ENCODE measurements around the gene SETD9. TPM values are rescaled to one million over a fixed set of nuclear protein-coding genes. Genes with fewer than 3 reads are reported as not detected.
A peak's percentile ranks its signal among the peaks of the same experiment; 100 is the strongest.

Gene SETD9
- total RNA-seq, 6 experiments from 2014 or later: 4.9 to 18.8 (median 9.9) TPM

DNA sequence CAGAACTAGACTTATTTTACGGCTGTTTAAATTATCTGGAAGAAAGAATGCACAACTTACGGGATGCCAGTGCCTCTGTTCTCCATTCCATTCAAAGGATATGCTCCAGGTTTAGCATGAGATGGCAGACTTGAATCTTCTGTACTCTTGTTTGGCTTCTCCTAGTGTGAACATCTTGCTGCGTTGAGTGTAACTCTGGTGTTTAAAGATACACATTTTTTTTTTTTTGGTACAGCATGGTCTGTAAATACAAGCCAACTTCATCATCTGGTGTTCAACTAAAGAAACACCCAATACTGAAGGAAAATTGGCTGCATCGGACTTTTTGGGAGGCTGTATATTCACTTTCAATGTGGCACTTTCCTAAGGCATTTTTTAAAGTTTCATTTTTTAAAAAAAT, 49.9 kb downstream of the SETD9 start:
- intact Hi-C loops (cut with DNase I): loop anchor here in 1 of 2 donors (10.0 kb wide), 1 partner anchor 55 kb away; the partner anchor contains the start of gene SETD9
- Histone ChIP-seq H3K27me3 (no peaks in the 10 kb centered on the region), H3K4me1 (no peaks in the 10 kb centered on the region), H3K4me3 (no peak overlapping the region), H3K27ac (no peak overlapping the region), H3K9me3 (no peaks in the 10 kb centered on the region), H3K36me3 (no peaks in the 10 kb centered on the region)
- TF ChIP-seq POLR2A (IDR thresholded peaks at IDR 0.05): no peak
- TF ChIP-seq, protein P1, sequence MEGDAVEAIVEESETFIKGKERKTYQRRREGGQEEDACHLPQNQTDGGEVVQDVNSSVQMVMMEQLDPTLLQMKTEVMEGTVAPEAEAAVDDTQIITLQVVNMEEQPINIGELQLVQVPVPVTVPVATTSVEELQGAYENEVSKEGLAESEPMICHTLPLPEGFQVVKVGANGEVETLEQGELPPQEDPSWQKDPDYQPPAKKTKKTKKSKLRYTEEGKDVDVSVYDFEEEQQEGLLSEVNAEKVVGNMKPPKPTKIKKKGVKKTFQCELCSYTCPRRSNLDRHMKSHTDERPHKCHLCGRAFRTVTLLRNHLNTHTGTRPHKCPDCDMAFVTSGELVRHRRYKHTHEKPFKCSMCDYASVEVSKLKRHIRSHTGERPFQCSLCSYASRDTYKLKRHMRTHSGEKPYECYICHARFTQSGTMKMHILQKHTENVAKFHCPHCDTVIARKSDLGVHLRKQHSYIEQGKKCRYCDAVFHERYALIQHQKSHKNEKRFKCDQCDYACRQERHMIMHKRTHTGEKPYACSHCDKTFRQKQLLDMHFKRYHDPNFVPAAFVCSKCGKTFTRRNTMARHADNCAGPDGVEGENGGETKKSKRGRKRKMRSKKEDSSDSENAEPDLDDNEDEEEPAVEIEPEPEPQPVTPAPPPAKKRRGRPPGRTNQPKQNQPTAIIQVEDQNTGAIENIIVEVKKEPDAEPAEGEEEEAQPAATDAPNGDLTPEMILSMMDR (IDR thresholded peaks at IDR 0.05): no peak
- 77% methylated on average over 4 of the region's 4 CpGs for WGBS (ENCODE audit: insufficient coverage, low coverage, low lambda C conversion rate, missing lambda C conversion rate)
- no peak for DNase-seq
- no peak for ATAC-seq

GRCh38 chr5:56961746-56962145, 52.4 kb downstream of the SETD9 start:
- Histone ChIP-seq H3K9me3 (no peaks in the 10 kb centered on the region), H3K4me1 (no peaks in the 10 kb centered on the region), H3K27ac (no peak overlapping the region), H3K27me3 (no peaks in the 10 kb centered on the region), H3K36me3 (no peaks in the 10 kb centered on the region), H3K4me3 (no peak overlapping the region)
- intact Hi-C loops (cut with DNase I): no loop called here
- no peak for TF ChIP-seq POLR2A (IDR thresholded peaks at IDR 0.05)
- TF ChIP-seq, protein P1 (IDR thresholded peaks at IDR 0.05): no peak
- WGBS (ENCODE audit: insufficient coverage, low coverage, low lambda C conversion rate, missing lambda C conversion rate): 78% methylated on average over 4 of the region's 6 CpGs
- DNase-seq (no peak), ATAC-seq (no peak)

GRCh38 chr5:56962286-56962685, 52.9 kb downstream of the SETD9 start:
- H3K4me3 ChIP-seq: no peak overlapping the region
- intact Hi-C loops (cut with DNase I): no loop called here
- no peak for DNase-seq
- no peaks in the 10 kb centered on the region for H3K4me1 ChIP-seq
- 16% methylated on average over 2 of the region's 2 CpGs for WGBS (ENCODE audit: insufficient coverage, low coverage, low lambda C conversion rate, missing lambda C conversion rate)
- H3K27ac ChIP-seq: no peak overlapping the region
- no peaks in the 10 kb centered on the region for H3K9me3 ChIP-seq
- ATAC-seq: peak in 2 of 4 donors; percentile 55 to 70
- no peaks in the 10 kb centered on the region for H3K27me3 ChIP-seq
- H3K36me3 ChIP-seq: no peaks in the 10 kb centered on the region
- TF ChIP-seq, protein P1 (IDR thresholded peaks at IDR 0.05): no peak
- TF ChIP-seq POLR2A (IDR thresholded peaks at IDR 0.05): no peak

- Histone ChIP-seq H3K36me3 (no peaks in the 10 kb centered on the region), H3K4me1 (no peaks in the 10 kb centered on the region), H3K27ac (no peak overlapping the region), H3K9me3 (no peaks in the 10 kb centered on the region), H3K27me3 (no peaks in the 10 kb centered on the region), H3K4me3 (no peak overlapping the region)
- intact Hi-C loops (cut with DNase I): no loop called here
- DNase-seq (no peak), ATAC-seq (no peak)
- 56% methylated on average over 3 of the region's 5 CpGs for WGBS (ENCODE audit: insufficient coverage, low coverage, low lambda C conversion rate, missing lambda C conversion rate)
- no peak for TF ChIP-seq POLR2A (IDR thresholded peaks at IDR 0.05)
- TF ChIP-seq, protein P1 (IDR thresholded peaks at IDR 0.05): no peak
Observed at GRCh38 chr5:56963246-56963645, 53.9 kb downstream of the SETD9 start.

GRCh38 chr5:56964173-56964572, 54.8 kb downstream of the SETD9 start:
- no peaks in the 10 kb centered on the region for H3K27me3 ChIP-seq
- 44% methylated on average over 2 of the region's 2 CpGs for WGBS (ENCODE audit: insufficient coverage, low coverage, low lambda C conversion rate, missing lambda C conversion rate)
- H3K4me1 ChIP-seq: no peaks in the 10 kb centered on the region
- no peak for TF ChIP-seq POLR2A (IDR thresholded peaks at IDR 0.05)
- TF ChIP-seq, protein P1 (IDR thresholded peaks at IDR 0.05): no peak
- H3K27ac ChIP-seq: no peak overlapping the region
- H3K9me3 ChIP-seq: no peaks in the 10 kb centered on the region
- ATAC-seq (peak in 2 of 4 donors; percentile 61 to 66), DNase-seq (no peak)
- intact Hi-C loops (cut with DNase I): no loop called here
- H3K4me3 ChIP-seq: no peak overlapping the region
- H3K36me3 ChIP-seq: no peaks in the 10 kb centered on the region

Data from right lobe of liver (tissue), 6 donors.